Neural progenitor cell (in vitro differentiated cells): Measurements from ENCODE around the gene RORC.

Experiments
- CTCF ChIP-seq: fragments of 200-600 bp; sonication (generic); IDR thresholded peaks from 2 replicates; pipeline ENCODE4 v1.5.1; 2017; ENCODE audit warnings: antibody characterized with exemption, mild to moderate bottlenecking
- EZH2 ChIP-seq: fragments of 200-600 bp; sonication (generic); IDR thresholded peaks from 2 replicates; pipeline ENCODE4 v1.6.1; 2017; ENCODE audit warnings: antibody characterized with exemption, mild to moderate bottlenecking, moderate library complexity
- EZH2phosphoT487 ChIP-seq: fragments of 200-600 bp; sonication (generic); IDR thresholded peaks from 2 replicates; pipeline ENCODE4 v1.6.1; 2017; ENCODE audit warnings: antibody characterized with exemption

- TF ChIP-seq CTCF (no peak), EZH2 (no peak), EZH2phosphoT487 (no peak)
These were observed 378 bp downstream of the RORC start for GRCh38 chr1:151831256-151831591.
